Type B pancreatic cell (in vitro differentiated cells): ENCODE results near the gene UCN. TPM values are rescaled to one million over a fixed set of nuclear protein-coding genes. Genes with fewer than 3 reads are reported as not detected.
A peak's percentile ranks its signal among the peaks of the same experiment; 100 is the strongest.
"Not testable (repeated sequence)": the region's sequence is repeated elsewhere in the genome, so short reads cannot be mapped to it uniquely, and the experiment has no call there.

Source experiments
- DNase-seq: peaks from one replicate; pipeline ENCODE4 v3.0.0; 2021; ENCODE audit warnings: mixed read lengths; ENCODE audit not compliant: unreplicated experiment; ENCODE audit errors: extremely low spot score
- H3K27ac Mint-ChIP-seq: 2 replicates; pipeline ENCODE4 v1.8.0; 2021; ENCODE audit warnings: mild to moderate bottlenecking, mixed read lengths
- H3K27me3 Mint-ChIP-seq: 2 replicates; pipeline ENCODE4 v1.8.0; 2021; ENCODE audit warnings: mixed read lengths
- H3K36me3 Mint-ChIP-seq: 2 replicates; pipeline ENCODE4 v1.8.0; 2021; ENCODE audit warnings: mixed read lengths
- H3K4me1 Mint-ChIP-seq: one replicate; pipeline ENCODE4 v1.8.0; 2021; ENCODE audit warnings: mixed read lengths; ENCODE audit not compliant: unreplicated experiment
- H3K4me3 Mint-ChIP-seq: 2 replicates; pipeline ENCODE4 v1.8.0; 2021; ENCODE audit warnings: mild to moderate bottlenecking, mixed read lengths
- H3K9me3 Mint-ChIP-seq: 2 replicates; pipeline ENCODE4 v1.8.0; 2021; ENCODE audit warnings: mixed read lengths
- CTCF ChIP-seq: fragments of 200-600 bp; sonication (generic); conservative IDR thresholded peaks from 2 replicates; pipeline ENCODE4 v1.5.0; 2021; ENCODE audit warnings: antibody characterized with exemption, mild to moderate bottlenecking
- total RNA-seq: library from RNA; stranded (reverse); gene quantifications from 2 replicates; pipeline ENCODE4 v1.2.1, GENCODE V29; 2021; ENCODE audit warnings: low replicate concordance

Gene UCN
- total RNA-seq, 1 donor from 2014 or later = 4.1 TPM

- H3K36me3 Mint-ChIP-seq = no peaks in the 10 kb centered on the region
Measured at GRCh38 chr2:27270670-27271069, 37.6 kb downstream of the UCN start.

GRCh38 chr2:27270131-27270530 lies 38.1 kb downstream of the UCN start:
- H3K9me3 Mint-ChIP-seq = no peaks in the 10 kb centered on the region
- H3K27me3 Mint-ChIP-seq = peaks cover 48% of the 10 kb centered on the region
- H3K36me3 Mint-ChIP-seq = no peaks in the 10 kb centered on the region
- no peak overlapping the region for H3K4me3 Mint-ChIP-seq
- TF ChIP-seq CTCF = no peak
- H3K4me1 Mint-ChIP-seq = no peaks in the 10 kb centered on the region
- DNase-seq = no peak
- H3K27ac Mint-ChIP-seq = no peak overlapping the region

More at GRCh38 chr2:27270670-27271069, 37.6 kb downstream of the UCN start:
- H3K9me3 Mint-ChIP-seq = no peaks in the 10 kb centered on the region
- H3K4me3 Mint-ChIP-seq = no peak overlapping the region
- DNase-seq = no peak
- H3K27ac Mint-ChIP-seq = no peak overlapping the region
- peaks cover 48% of the 10 kb centered on the region for H3K27me3 Mint-ChIP-seq
- H3K4me1 Mint-ChIP-seq = no peaks in the 10 kb centered on the region
- no peak for TF ChIP-seq CTCF

- H3K36me3 Mint-ChIP-seq, H3K9me3 Mint-ChIP-seq: not testable (repeated sequence)
Measured at GRCh38 chr2:27268296-27268695, 39.9 kb downstream of the UCN start.

GRCh38 chr2:27265536-27265870 lies 42.7 kb downstream of the UCN start:
- peaks cover 17% of the 10 kb centered on the region for H3K4me1 Mint-ChIP-seq
- no peaks in the 10 kb centered on the region for H3K9me3 Mint-ChIP-seq
- peaks cover 48% of the 10 kb centered on the region for H3K27me3 Mint-ChIP-seq
- DNase-seq = no peak
- H3K4me3 Mint-ChIP-seq = peak overlapping the region; percentile 57
- no peak for TF ChIP-seq CTCF
- no peak overlapping the region for H3K27ac Mint-ChIP-seq
- peaks cover 3% of the 10 kb centered on the region for H3K36me3 Mint-ChIP-seq

More at GRCh38 chr2:27268296-27268695, 39.9 kb downstream of the UCN start:
- H3K27ac Mint-ChIP-seq, H3K4me3 Mint-ChIP-seq, DNase-seq, H3K4me1 Mint-ChIP-seq: not testable (repeated sequence)
- H3K27me3 Mint-ChIP-seq = peaks cover 50% of the 10 kb centered on the region

- no peaks in the 10 kb centered on the region for H3K9me3 Mint-ChIP-seq
- H3K27me3 Mint-ChIP-seq = peaks cover 48% of the 10 kb centered on the region
- H3K4me1 Mint-ChIP-seq = peaks cover 17% of the 10 kb centered on the region
- no peak for DNase-seq
- H3K4me3 Mint-ChIP-seq = peak overlapping the region; percentile 78
- TF ChIP-seq CTCF = peak; percentile 76
- no peak overlapping the region for H3K27ac Mint-ChIP-seq
- peaks cover 3% of the 10 kb centered on the region for H3K36me3 Mint-ChIP-seq
Measured at GRCh38 chr2:27264753-27265535, 43.3 kb downstream of the UCN start.

GRCh38 chr2:27264253-27264752 lies 43.9 kb downstream of the UCN start:
- peak overlapping the region; percentile 90 for H3K4me3 Mint-ChIP-seq
- no peak for TF ChIP-seq CTCF
- H3K36me3 Mint-ChIP-seq = peaks cover 3% of the 10 kb centered on the region
- DNase-seq = no peak
- H3K9me3 Mint-ChIP-seq = no peaks in the 10 kb centered on the region
- H3K4me1 Mint-ChIP-seq = peaks cover 17% of the 10 kb centered on the region
- peaks cover 47% of the 10 kb centered on the region for H3K27me3 Mint-ChIP-seq
- H3K27ac Mint-ChIP-seq = peak overlapping the region; percentile 5
